SK-N-SH (cell line): ENCODE results near the gene CLCNKB.

Experiments
- CHD2 ChIP-seq: fragments of 150-350 bp; IDR thresholded peaks from 2 replicates; pipeline ENCODE4 v1.6.1; 2018; ENCODE audit warnings: low read length; ENCODE audit not compliant: partially characterized antibody
- CTCF ChIP-seq: fragments of 200-600 bp; sonication (generic); IDR thresholded peaks from 2 replicates; pipeline ENCODE4 v1.6.1; 2017; ENCODE audit warnings: antibody characterized with exemption, mild to moderate bottlenecking, moderate library complexity
- MAX ChIP-seq: IDR thresholded peaks from 2 replicates; pipeline ENCODE4 v1.4.0; 2012; ENCODE audit warnings: low read depth
- MEF2A ChIP-seq: IDR thresholded peaks from 2 replicates; pipeline ENCODE4 v1.4.0; 2012; ENCODE audit warnings: low read depth, borderline replicate concordance
- POLR2AphosphoS5 ChIP-seq: IDR thresholded peaks from 2 replicates; pipeline ENCODE4 v1.6.1; 2012; ENCODE audit warnings: low read depth, low read length
- YY1 ChIP-seq: IDR thresholded peaks from 2 replicates; pipeline ENCODE4 v1.4.0; 2012; ENCODE audit warnings: low read depth, mild to moderate bottlenecking
- TF ChIP-seq, protein P1 (sequence below): IDR thresholded peaks from 2 replicates; pipeline ENCODE4 v1.6.1; 2012; ENCODE audit warnings: mild to moderate bottlenecking, low read depth, low read length, moderate library complexity

- TF ChIP-seq CTCF (no peak), MAX (no peak), MEF2A (no peak), YY1 (no peak), CHD2 (no peak), POLR2AphosphoS5 (no peak)
- TF ChIP-seq, protein P1, sequence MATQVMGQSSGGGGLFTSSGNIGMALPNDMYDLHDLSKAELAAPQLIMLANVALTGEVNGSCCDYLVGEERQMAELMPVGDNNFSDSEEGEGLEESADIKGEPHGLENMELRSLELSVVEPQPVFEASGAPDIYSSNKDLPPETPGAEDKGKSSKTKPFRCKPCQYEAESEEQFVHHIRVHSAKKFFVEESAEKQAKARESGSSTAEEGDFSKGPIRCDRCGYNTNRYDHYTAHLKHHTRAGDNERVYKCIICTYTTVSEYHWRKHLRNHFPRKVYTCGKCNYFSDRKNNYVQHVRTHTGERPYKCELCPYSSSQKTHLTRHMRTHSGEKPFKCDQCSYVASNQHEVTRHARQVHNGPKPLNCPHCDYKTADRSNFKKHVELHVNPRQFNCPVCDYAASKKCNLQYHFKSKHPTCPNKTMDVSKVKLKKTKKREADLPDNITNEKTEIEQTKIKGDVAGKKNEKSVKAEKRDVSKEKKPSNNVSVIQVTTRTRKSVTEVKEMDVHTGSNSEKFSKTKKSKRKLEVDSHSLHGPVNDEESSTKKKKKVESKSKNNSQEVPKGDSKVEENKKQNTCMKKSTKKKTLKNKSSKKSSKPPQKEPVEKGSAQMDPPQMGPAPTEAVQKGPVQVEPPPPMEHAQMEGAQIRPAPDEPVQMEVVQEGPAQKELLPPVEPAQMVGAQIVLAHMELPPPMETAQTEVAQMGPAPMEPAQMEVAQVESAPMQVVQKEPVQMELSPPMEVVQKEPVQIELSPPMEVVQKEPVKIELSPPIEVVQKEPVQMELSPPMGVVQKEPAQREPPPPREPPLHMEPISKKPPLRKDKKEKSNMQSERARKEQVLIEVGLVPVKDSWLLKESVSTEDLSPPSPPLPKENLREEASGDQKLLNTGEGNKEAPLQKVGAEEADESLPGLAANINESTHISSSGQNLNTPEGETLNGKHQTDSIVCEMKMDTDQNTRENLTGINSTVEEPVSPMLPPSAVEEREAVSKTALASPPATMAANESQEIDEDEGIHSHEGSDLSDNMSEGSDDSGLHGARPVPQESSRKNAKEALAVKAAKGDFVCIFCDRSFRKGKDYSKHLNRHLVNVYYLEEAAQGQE = no peak
Observed at GRCh38 chr1:16067127-16067768, 23.7 kb downstream of the CLCNKB start.
